HG03565 (cell line): ENCODE data around the gene ZNF860.
"Not testable (repeated sequence)": the region's sequence is repeated elsewhere in the genome, so short reads cannot be mapped to it uniquely, and the experiment has no call there.

Experiments used
- ATAC-seq: cut with Tn5 transposase; IDR thresholded peaks from one replicate; pipeline ENCODE4 v1.9.1; 2021; ENCODE audit warnings: mild to moderate bottlenecking, moderate library complexity; ENCODE audit not compliant: unreplicated experiment

Gene ZNF860

DNA sequence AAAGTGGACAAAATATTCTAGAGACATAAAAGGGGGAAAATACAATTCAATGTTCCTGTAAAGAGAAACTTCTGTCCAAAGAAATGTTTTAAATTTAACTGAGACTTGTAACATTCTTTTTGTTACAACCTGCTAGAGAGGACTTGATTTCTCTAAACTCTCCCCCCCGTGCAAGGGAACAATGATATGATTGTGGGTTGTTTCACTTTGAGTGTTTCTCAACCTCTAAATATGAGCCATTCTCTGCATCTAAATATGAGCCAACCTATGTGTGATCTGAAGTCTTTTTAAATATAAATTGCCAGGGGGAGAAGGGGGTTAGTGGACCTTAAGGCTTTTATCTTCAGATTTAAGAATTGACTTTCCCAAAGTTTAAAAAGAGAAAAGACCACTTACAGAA is 14.6 kb downstream of the ZNF860 start:
- ATAC-seq, result peak; percentile 70

DNA sequence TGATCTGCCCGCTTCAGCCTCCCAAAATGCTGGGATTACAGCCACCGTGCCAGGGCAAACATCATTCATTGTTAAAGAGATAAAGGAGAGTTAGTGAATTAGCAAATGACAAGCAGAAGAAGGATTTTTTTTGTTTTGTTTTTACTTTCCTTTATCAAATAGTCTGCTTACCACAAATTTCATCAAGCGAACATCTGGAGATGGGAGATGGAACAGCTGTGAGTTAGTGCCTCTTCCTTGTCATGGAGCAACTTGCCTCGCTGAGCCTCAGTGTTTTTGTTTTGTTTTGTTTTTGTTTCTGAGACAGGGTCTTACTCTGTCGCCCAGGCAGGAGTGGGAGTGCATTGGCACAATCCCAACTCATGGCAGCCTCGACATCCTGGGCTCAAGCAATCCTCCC is 15.9 kb downstream of the ZNF860 start:
- no peak for ATAC-seq

DNA sequence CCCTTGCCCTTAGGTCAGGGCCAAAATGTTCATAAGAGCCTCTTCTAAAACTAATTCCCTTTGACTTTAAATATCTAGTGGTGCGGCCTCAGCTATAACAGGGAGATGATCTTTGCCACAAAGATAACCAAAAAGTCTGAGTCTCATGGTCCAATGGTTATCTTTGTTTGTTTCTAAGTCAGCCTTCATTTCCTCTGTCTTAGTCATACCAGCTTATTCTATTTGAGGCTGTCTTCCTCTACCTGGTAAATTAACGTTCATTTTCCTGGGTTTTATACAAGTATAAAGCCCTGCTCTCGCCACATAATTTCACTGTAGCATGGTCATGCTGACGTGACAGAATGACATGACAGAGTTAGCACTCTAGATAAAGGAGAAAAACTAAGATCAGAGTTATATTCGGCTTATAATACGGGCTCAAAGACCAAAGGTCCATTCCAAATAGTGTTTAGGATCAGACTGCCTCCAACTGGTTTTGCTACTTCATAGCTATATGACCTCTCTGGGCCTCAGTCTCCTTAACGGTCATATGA is 18.4 kb downstream of the ZNF860 start:
- ATAC-seq, result peak; percentile 61

DNA sequence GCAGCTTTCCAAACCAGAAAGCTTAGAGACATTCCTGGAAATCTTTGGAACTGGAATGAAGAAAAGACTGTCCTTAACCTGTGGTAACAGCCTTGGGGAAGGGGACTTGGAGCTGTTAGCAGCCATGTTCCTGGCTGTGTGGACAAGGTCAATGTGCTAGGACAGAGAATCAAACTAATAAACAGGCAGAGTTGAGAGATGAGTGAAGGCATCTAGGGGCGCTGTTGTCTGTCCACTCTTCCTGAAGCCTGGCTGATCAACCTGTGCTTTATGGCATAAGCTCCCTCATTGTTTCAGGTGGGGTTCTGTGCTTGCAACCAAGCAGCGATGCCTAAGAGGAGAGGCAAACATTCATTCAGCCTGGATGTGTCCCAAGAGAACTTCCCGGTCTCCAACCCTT is 19.3 kb downstream of the ZNF860 start:
- no peak for ATAC-seq

DNA sequence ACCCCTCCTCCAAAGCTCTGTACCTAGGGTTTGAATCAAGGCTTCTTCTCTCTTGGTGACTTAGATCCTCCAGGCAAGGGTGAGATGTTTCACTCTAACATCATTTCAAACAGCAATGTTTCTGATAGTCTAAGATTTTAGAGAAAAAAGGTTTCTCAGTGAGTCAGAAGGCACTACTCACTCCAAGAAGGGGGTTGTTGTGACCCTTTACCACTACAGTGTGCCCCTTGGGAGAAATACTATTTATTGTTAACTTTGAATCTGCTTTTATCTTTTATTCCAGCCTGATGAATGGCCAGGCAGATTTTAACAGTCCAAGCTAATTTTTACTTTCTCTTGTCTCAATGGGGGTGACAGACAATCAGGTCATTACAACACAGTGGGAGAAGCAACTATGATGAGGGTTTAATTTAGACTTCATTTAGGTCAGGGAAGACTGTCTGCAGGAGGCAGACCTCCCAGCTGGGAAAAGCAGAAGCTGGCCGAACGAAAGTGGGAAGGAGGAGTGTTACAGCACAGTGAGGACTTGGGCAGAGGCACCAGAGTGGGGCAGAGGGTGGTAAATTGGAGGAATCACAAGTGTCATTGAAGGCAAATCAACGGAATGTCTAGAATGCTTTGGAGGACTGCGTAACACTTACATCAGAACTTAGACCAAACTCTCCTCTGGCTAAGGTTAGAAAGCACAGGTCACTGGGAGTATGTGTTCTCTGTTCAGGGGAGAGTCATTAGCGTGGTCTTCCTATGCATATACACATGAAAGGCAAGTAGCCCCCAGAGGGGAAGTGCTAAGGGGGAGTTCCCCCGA is 21.2 kb downstream of the ZNF860 start:
- ATAC-seq, result no peak

DNA sequence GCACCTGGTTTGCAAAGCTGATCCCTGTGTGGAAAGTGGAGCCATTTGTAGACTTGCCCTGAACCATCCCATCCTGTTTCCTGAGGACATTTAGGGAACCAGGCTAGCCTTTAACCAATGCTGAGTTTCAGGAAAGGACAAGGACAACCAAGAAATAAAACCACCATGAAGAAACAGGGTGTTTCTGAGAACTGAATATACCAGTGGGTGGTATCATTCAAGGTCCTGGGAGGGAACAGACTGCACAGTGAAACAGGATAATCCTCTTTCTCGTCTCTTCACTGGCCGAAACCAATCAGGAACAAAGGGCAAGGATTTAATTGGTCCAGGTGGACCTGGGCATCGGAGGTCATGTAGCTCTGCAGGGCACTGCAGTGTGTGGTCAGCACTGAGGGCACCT is 21.8 kb downstream of the ZNF860 start:
- ATAC-seq, result no peak

DNA sequence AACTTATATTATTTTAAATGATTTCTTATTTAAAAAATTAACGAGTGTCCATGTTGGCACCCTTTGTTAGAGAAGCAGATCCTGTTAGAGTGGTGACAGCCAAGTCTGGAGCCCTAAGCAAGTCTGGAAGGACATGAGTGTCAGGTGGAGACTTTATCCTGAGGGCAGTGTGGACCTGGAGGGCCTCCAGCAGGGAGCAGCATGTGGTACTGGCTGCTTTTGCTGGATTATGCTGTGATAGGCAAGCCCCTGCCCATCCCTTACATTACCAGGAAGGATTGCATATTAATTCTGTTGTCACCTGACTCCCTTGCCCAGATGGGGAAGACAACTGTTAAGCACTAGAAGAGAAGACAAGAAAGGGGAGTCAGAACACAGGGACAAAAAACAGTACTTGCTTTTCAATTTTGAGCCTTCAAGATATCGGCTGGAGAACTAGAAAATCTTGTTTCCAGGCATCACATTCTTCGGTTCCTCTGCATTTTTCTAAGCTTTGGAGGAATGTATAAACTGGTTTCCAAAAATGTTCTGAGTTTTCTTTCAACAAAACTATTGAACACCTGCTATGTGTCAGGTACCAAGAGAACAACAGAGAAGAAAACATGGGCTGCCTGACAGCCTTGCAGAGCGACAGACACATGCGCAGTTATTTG is 22.7 kb downstream of the ZNF860 start:
- ATAC-seq, result no peak

DNA sequence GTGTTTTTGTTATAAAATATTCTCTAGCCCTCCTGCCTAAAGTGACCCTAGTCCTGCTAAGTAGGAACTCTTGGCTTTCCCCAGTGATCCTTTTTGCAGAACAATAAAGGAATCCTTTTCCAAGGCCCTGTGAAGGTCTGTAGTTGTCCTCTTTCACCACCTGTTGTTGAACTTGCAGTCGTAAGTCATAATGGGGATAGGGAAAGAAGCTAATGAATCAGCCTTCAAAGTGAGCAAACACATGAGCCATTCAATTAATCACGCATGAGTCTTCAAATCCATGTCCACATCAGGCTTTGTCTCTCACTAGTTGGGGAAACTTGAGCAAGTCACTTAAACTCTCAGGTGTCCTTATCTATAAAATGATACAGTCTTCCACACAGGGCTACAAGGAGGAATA is 27.6 kb downstream of the ZNF860 start:
- ATAC-seq, result no peak

DNA sequence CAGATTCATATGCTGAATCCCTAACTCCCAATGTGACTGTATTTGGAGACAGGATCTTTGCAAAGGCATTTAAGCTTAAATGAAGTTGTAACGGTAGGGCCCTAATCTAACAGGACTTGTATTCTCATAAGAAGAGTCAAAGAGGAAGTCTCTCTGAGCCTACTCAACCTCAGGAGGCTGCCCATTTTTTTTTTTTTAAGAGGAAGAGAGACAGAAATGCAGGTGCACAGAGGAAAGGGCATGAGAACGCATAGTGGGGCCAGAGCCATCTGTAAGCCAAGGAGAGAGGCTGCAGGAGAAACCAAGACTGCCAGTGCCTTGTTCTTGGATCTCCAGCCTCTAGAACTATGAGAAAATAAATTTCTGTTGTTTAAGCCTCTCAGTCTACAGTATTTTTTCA is 28.4 kb downstream of the ZNF860 start:
- no peak for ATAC-seq

DNA sequence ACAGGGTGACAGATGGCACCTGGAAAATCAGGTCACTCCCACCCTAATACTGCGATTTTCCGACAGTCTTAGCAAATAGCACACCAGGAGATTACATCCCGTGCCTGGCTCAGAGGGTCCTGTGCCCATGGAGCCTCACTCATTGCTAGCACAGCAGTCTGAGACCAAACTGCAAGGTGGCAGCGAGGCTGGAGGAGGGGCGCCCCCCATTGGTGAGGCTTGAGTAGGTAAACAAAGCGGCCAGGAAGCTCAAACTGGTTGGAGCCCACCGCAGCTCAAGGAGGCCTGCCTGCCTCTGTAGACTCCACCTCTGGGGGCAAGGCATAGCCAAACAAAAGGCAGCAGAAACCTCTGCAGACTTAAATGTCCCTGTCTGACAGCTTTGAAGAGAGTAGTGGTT is 29.1 kb downstream of the ZNF860 start:
- ATAC-seq, result not testable (repeated sequence)

DNA sequence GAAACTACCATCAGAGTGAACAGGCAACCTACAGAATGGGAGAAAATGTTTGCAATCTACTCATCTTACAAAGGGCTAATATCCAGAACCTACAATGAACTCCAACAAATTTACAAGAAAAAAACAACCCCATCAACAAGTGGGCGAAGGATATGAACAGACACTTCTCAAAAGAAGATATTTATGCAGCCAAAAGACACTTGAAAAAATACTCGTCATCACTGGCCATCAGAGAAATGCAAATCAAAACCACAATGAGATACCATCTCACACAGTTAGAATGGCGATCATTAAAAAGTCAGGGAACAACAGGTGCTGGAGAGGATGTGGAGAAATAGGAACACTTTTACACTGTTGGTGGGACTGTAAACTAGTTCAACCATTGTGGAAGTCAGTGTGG is 34.1 kb downstream of the ZNF860 start:
- not testable (repeated sequence) for ATAC-seq

DNA sequence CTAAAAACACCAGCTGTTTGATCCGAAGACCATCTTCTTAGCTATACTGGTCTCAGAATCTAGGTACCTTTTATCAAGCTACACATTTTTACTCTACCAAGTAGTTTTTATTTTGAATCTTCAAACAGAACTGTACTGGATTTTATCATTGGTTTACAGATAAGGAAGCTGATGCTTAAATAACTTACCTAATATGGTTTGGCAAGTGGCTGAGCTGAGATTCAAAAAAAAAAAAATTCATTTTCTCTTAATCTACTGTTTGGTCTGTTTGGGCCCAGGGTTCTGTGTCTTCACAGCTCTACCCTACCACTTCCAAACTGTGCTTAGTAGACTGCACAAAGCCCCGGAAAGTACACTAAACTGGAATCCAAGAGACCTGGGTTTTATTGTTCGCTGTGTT is 35.7 kb downstream of the ZNF860 start:
- no peak for ATAC-seq

DNA sequence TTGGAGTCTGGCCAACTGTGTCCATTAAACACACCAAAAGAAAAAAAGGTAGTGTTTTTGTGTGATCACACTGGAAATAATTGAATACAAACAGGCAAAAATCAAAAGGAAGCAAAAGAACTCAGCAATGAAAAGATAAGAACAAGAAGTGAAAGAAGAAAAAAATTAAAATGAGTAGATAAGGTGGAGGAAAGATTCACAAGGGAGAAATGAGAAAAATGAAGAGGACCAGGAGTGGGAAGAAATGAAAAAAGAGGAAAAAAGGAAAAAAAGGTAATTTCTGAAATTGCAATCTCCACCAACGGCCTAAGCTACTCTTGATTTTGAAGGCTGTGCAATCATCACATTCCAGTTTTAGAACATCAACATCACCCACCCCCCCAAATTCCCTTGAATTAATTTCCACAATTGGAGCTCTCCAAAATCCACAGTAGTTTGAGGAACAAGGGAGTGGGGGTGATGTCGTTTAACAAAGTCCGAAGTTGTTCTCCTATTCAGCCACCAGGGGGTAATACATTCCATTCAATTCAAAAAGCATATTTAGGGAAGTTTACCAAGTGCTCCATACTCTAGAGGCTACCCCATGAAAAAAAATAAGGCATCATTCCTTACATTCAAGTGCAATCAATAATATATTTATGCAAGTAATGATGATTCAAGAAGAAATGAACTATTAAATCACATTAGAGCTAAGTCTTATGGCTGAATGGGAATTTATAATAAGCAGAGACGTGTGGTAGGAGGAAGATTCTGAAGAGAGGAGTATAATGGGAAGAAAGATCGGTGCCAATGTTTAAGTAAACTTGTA is 37.4 kb downstream of the ZNF860 start:
- no peak for ATAC-seq

DNA sequence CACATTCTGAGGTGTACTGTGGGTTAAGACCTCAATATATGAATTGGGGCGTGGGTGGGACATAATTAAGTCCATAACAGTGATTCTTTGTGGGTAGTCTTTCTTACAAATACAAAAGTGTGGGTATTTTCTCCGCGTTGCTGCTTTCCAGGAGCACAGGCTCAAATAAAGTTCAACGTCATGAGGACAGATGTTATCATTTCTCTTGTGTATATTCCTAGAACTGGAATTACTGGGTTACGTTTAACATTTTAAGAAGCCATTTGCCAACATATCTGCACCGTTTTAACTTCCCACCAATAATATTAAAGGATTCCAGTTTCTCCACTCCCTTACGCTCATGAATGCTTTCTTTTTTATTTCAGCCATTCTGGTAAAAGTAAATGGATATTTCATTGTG is 39.6 kb downstream of the ZNF860 start:
- no peak for ATAC-seq

DNA sequence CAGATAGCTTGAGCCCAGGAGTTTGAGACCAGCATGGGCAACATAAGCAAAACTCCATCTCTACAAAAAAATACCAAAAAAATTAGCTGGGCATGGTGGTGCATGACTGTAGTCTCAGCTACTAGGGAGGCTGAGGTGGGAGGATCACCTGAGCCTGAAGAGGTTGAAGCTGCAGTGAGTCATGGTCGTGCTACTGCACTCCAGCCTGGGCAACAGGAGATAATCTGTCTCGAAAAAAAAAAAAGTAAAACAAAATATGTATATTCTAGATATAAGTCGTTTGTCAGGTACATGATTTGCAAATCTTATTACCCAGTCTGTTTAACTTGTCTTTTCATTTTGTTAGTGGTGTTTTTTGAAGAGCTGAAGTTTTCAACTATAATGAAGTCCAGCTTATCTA is 40.2 kb downstream of the ZNF860 start:
- ATAC-seq, result no peak

DNA sequence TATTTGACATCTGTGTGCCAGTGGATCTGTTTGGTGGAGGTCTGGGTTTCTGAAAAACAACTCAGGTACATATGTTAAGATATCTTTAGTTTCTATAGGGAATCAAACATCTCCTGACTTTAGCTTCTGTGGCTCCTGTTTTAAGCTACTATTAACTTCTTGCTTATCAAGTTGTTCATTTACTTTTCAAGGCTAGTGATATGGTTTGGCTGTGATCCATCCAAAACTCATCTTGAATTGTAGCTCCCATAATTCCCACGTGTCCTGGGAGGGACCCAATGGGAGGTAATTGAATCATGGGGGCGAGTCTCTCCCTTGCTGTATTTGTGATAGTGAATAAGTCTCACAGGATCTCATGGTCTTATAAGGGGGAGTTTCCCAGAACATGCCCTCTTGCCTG is 41.4 kb downstream of the ZNF860 start:
- no peak for ATAC-seq

DNA sequence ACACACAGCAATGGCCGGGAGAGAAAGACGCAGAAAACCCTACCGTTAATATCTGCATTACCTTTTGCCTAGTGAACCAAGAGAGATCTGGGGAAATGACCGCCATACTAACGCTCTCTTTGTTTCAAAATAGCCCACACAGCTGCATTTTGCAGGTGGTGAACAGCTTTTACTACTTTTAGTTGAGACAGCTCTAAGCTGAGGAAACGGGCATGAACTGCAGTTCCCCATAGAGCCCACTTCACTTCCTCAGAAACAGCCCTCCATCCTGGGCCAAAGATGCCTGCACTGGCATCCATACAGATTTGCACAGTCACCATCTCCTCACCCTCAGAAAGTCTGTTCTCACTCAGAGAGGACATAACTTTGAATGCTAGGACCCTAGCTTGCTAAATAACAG is 45.0 kb downstream of the ZNF860 start:
- no peak for ATAC-seq

DNA sequence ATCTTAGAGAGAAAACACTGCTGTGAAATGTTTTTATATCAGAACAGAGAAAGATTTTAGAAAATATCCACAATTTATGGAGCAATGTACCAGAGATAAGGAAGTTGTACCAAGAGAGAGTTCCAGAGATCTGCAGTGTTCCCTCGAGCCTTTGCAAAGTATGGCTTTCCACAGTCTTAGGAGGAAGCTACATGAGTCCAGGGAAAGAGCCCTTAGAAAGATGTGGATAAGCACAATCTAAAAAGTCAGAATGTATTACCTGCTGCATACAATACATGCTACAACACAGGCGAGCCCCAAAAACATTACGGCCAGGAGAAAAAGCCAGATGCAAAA is 56.4 kb downstream of the ZNF860 start:
- no peak for ATAC-seq

DNA sequence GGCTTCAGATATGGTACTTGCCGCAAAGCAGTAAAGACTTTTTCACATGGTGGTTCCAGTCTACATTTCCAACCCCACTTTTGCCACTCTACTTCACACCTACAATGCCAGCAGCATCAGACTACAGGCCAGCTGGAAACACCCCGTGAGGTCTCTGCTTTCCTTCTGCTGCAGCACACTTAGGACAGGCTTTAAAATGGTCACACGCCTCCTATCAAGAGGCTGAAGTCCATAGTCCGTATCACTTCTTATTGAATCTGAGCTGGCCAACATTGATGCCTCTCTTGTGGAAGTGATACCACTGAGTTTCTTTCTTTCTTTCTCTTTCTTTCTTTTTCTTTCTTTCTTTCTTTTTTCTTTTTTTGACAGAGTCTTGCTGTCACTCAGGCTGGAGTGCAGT is 59.8 kb downstream of the ZNF860 start:
- ATAC-seq, result no peak
